Heart right ventricle (tissue), 16 donors: ENCODE data around the gene CDCP1. TPM values are rescaled to one million over a fixed set of nuclear protein-coding genes. Genes with fewer than 3 reads are reported as not detected.

Experiments used
- ATAC-seq, 8 donors: fragments of 200-7000 bp; cut with Tn5 transposase; one replicate each; pipeline ENCODE4 v1.9.1; 2020; ENCODE audit warnings: mild to moderate bottlenecking in 8 of 8, moderate library complexity in 8 of 8, moderate number of reproducible peaks in 1 of 8
- DNase-seq, 2 donors: peaks; one replicate each; pipeline ENCODE4 v3.0.0-alpha.2; 2020
- H3K27ac ChIP-seq, 10 donors: fragments of 200-600 bp; sonication (generic) in 2 of 10; one replicate each; pipeline versions ENCODE4 v1.5.0 to v1.8.0; 2020 to 2022; ENCODE audit warnings: mild to moderate bottlenecking in 3 of 10
- H3K27me3 ChIP-seq, 7 donors: fragments of 200-600 bp; one replicate each; pipeline ENCODE4 v1.8.0; 2021 to 2022; ENCODE audit warnings: mild to moderate bottlenecking in 2 of 7
- H3K36me3 ChIP-seq, 9 donors: fragments of 200-600 bp; sonication (generic) in 1 of 9; one replicate each; pipeline versions ENCODE4 v1.5.0 to v1.8.0; 2020 to 2022; ENCODE audit warnings: mild to moderate bottlenecking in 2 of 9
- H3K4me1 ChIP-seq, 9 donors: fragments of 200-600 bp; sonication (generic) in 1 of 9; one replicate each; pipeline versions ENCODE4 v1.5.0 to v1.8.0; 2020 to 2022; ENCODE audit warnings: mild to moderate bottlenecking in 4 of 9
- H3K4me3 ChIP-seq, 10 donors: fragments of 200-600 bp; sonication (generic) in 2 of 10; one replicate each; pipeline versions ENCODE4 v1.5.0 to v1.8.0; 2020 to 2022; ENCODE audit warnings: mild to moderate bottlenecking in 7 of 10, moderate library complexity in 2 of 10
- H3K9me3 ChIP-seq, 11 donors: fragments of 200-600 bp in 10 of 11; sonication (generic) in 2 of 11; one replicate each; pipeline versions ENCODE4 v1.5.0 to v1.8.0; 2013 to 2022; ENCODE audit warnings: mild to moderate bottlenecking in 2 of 11, control low read depth in 1 of 11, moderate library complexity in 1 of 11
- WGBS, 2 donors: extraction: QIAGEN DNeasy Blood & Tissue Kit; methylation state at CpG; one replicate each; pipeline ENCODE4 v1.1.7; 2013; ENCODE audit warnings: inconsistent platforms in 1 of 2; 5-methylcytosine and 5-hydroxymethylcytosine counted together
- intact Hi-C, 10 donors: fragments of 100-400 bp; cut with DNase I; formaldehyde crosslinking; loops; one replicate each; pipeline versions ENCODE4 v1.11.1 to v1.14.2; 2022
- polyA plus RNA-seq, 2 donors: library from polyadenylated mRNA; stranded (reverse); fragments of 200-250 nt; gene quantifications; one replicate each; pipeline ENCODE4 v1.2.3, GENCODE V29; 2013
- total RNA-seq, 10 donors: library from RNA; stranded (reverse); fragmentation: NEBNext Ultra II Directional in 3 of 10; extraction: Animal tissue kit (Norgen Biotek cat#: 25700) in 3 of 10; gene quantifications; one replicate each; pipeline versions ENCODE4 v1.2.1 to v1.2.4, GENCODE V29; 2021 to 2023
- TF ChIP-seq, protein P1 (sequence below), 9 donors: fragments of 200-600 bp; sonication (generic) in 2 of 9; IDR thresholded peaks; one replicate each; pipeline versions ENCODE4 v1.5.0 to v1.8.0; 2021 to 2022; ENCODE audit warnings: antibody characterized with exemption in 9 of 9, mild to moderate bottlenecking in 5 of 9, moderate library complexity in 1 of 9
- donor health status: Arrhythmogenic right ventricular cardiomyopathy.
- donor health status: ischemic (EF 13 %, LVEDD 7.1; RV severe dilation, severe dysfunction).
- donor health status: healthy with polysubstance abuse.
- donor health status: DM: no; HTN: yes; CAD: no.
- donor health status: DM: no; HTN: no; CAD: no.
- donor health status: ischemic (EF 25% LVEDD 6.9; RV normal size, moderate dysfunction).
- donor health status: ischemic (EF 25% LVEDD 5.7; RV mildly dilated, moderate dysfunction).
- donor health status: healthy.
- donor health status: DM: yes; HTN: yes; CAD: no.
- donor health status: Ischemic cardiomyopathy.
- donor health status: ischemic (EF 35%, LVEDD 5.7; RV mildly dilated, moderate dysfunction).
- donor health status: nonischemic (EF 11% LVEDD 7.7; RV severe dilation, severe dysfunction).
- donor health status: DM: yes; HTN: yes; CAD: no.
- donor health status: PGD.
- donor health status: ischemic (EF 29% LVEDD 5.4; RV normal size, mild dysfunction).
- donor health status: nonischemic (EF 23%, LVEDD 6.1; RV moderate dilation, normal function).

The CDCP1 gene
- total and polyA plus RNA-seq, 12 donors, result 0.15 to 2.8 (median 0.27) TPM

DNA sequence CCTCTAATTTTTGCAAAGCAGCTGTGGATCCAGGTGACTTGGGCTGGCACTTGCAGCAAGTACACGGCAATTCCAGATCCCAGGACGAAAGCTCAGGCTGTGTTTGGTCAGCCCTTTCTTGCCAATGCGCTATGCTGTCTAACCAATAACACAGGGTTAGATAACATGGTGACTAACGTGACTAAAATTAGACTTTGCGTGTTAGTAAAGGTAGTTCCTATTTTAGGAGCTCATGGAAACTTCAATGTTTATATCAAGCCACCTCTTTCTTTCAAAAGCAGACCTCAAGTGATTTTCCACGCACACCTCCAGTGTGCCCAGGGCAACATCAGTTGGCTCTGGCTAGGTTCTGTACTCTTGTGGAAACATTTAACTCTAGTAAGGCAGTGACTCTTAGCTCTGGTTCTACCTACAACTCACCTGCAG lies 32.5 kb downstream of the CDCP1 start:
- H3K36me3 ChIP-seq, result no peaks in the 10 kb centered on the region
- no peak overlapping the region for H3K4me3 ChIP-seq
- peaks cover 0 to 27% (median 5%) of the 10 kb centered on the region in 9 donors for H3K4me1 ChIP-seq
- H3K9me3 ChIP-seq, result no peaks in the 10 kb centered on the region
- ATAC-seq, result peak; percentile 83 to 98 (median 96)
- TF ChIP-seq, protein P1, sequence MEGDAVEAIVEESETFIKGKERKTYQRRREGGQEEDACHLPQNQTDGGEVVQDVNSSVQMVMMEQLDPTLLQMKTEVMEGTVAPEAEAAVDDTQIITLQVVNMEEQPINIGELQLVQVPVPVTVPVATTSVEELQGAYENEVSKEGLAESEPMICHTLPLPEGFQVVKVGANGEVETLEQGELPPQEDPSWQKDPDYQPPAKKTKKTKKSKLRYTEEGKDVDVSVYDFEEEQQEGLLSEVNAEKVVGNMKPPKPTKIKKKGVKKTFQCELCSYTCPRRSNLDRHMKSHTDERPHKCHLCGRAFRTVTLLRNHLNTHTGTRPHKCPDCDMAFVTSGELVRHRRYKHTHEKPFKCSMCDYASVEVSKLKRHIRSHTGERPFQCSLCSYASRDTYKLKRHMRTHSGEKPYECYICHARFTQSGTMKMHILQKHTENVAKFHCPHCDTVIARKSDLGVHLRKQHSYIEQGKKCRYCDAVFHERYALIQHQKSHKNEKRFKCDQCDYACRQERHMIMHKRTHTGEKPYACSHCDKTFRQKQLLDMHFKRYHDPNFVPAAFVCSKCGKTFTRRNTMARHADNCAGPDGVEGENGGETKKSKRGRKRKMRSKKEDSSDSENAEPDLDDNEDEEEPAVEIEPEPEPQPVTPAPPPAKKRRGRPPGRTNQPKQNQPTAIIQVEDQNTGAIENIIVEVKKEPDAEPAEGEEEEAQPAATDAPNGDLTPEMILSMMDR (IDR thresholded peaks at IDR 0.05), result no peak
- 36 to 38% methylated on average over 6 of the region's 6 CpGs for WGBS, 2 donors
- H3K27ac ChIP-seq, result peak overlapping the region; percentile 46 to 87 (median 80)
- intact Hi-C loops, result loop anchor here in 1 of 10 donors (2.0 kb wide), 1 partner anchor 55 kb away; no protein-coding TSS in a partner anchor
- H3K27me3 ChIP-seq, result no peaks in the 10 kb centered on the region
- peak in 1 of 2 donors; percentile 66 for DNase-seq

DNA sequence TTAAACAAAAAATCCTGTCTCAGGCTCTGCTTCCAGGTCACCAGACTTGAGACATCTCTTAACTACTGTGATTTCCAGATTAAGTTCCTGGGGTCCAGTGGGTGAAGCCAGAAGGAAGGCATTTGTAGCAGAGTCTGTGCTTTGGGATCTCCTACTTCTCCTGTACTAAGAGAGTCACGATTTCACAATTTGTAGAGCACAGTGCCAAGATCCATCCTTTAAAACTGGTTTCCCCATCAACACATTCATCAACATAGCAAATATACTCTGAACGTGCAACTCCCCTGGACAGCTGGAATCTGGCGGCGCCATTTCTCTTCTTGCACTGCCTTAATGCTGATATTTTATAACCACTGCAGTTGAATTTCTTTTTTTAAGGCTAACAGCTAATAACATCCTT lies 33.2 kb downstream of the CDCP1 start:
- WGBS, 2 donors, result 39 to 55% methylated on average over 4 of the region's 4 CpGs
- Histone ChIP-seq H3K4me3 (no peak overlapping the region), H3K36me3 (no peaks in the 10 kb centered on the region), H3K4me1 (peaks cover 0 to 26% (median 5%) of the 10 kb centered on the region in 9 donors), H3K27ac (peak overlapping the region; percentile 43 to 87 (median 78)), H3K9me3 (no peaks in the 10 kb centered on the region), H3K27me3 (no peaks in the 10 kb centered on the region)
- intact Hi-C loops, result loop anchor here in 1 of 10 donors (2.0 kb wide), 1 partner anchor 56 kb away; no protein-coding TSS in a partner anchor
- DNase-seq (no peak), ATAC-seq (peak in 6 of 8 donors; percentile 24 to 53 (median 43))
- TF ChIP-seq, protein P1 (IDR thresholded peaks at IDR 0.05), result no peak

DNA sequence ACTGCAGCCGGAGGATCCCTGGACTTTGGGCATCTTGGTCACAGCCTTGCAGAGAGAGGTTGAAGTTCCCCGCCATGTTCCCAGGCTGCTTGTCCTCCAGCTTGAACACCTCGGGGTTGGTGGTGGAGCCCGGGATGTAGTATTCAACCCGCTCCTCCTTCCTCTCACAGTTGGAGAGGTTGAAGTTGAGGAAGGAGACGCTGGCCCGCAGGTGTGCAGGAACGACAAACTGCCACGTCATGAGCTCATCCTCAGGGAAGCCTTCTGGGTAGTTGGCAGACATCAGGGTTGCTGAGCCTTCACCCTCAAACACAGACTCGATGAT lies 35.7 kb downstream of the CDCP1 start:
- intact Hi-C loops, result no loop called here
- Histone ChIP-seq H3K27me3 (no peaks in the 10 kb centered on the region), H3K9me3 (no peaks in the 10 kb centered on the region), H3K36me3 (no peaks in the 10 kb centered on the region), H3K27ac (peak overlapping the region in 1 of 10 donors; percentile 55), H3K4me1 (peaks cover 0 to 35% (median 5%) of the 10 kb centered on the region in 9 donors), H3K4me3 (peak overlapping the region in 1 of 10 donors; percentile 12)
- 89 to 94% methylated on average over 10 of the region's 10 CpGs for WGBS, 2 donors
- ATAC-seq, result no peak
- no peak for DNase-seq
- TF ChIP-seq, protein P1 (IDR thresholded peaks at IDR 0.05), result no peak

DNA sequence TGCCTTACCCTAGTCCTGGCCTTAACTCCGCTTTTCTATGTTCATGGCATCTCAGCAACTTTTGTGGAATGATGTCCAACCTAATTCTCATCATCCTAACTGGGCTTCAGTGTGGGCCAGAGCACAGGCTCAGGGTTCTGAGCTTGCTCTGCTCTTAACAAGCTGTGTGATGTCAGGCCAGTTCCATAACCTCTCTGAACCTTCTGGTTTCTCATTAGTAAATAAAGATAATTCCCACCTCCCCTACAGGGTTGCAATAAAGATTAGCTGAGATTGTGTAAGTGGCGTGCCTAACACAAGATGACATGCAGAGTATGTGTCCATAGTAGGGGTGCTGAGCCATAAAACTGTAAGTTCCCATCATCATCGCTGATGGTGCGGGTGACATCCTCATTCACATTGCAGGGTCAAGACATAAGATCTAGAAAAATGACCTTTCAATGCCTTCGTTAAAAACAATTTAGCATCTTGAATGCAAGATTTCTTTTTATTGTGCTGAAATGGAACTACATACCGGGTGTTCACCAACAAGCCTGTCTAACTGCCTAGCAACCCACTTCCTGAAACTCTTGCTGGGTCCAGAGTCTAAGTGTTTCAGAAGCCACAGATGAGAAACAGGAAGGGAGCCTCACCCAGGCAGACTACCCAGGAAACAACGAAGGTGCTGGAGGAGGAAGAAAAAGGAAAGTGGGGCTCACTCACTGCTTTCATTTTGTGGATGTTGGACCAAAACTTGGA lies 36.2 kb downstream of the CDCP1 start:
- H3K27ac ChIP-seq, result peak overlapping the region in 1 of 10 donors; percentile 55
- 72 to 78% methylated on average over 7 of the region's 7 CpGs for WGBS, 2 donors
- intact Hi-C loops, result no loop called here
- peak overlapping the region in 1 of 10 donors; percentile 12 for H3K4me3 ChIP-seq
- no peaks in the 10 kb centered on the region for H3K36me3 ChIP-seq
- H3K27me3 ChIP-seq, result no peaks in the 10 kb centered on the region
- peaks cover 0 to 40% (median 5%) of the 10 kb centered on the region in 9 donors for H3K4me1 ChIP-seq
- ATAC-seq (no peak), DNase-seq (no peak)
- no peaks in the 10 kb centered on the region for H3K9me3 ChIP-seq
- TF ChIP-seq, protein P1 (IDR thresholded peaks at IDR 0.05), result no peak
